Activated T-helper 1 cell treated with Interleukin-2 at 50 U/mL for 16 hours (primary cell): ENCODE measurements around the gene COL8A1.

Experiments used
- DNase-seq: peaks from one replicate; pipeline ENCODE4 v3.0.0-alpha.2; 2020; ENCODE audit warnings: low read depth

Gene COL8A1

GRCh38 chr3:99761415-99762165, 123.2 kb downstream of the COL8A1 start:
- no peak for DNase-seq

- no peak for DNase-seq
Observed at GRCh38 chr3:99762901-99763300, 124.5 kb downstream of the COL8A1 start.

GRCh38 chr3:99764377-99764776, 126.0 kb downstream of the COL8A1 start:
- no peak for DNase-seq

GRCh38 chr3:99765042-99765942, 126.9 kb downstream of the COL8A1 start:
- no peak for DNase-seq

GRCh38 chr3:99767291-99767690, 128.9 kb downstream of the COL8A1 start:
- DNase-seq, result no peak

- DNase-seq, result no peak
Observed at GRCh38 chr3:99768126-99768525, 129.7 kb downstream of the COL8A1 start.

GRCh38 chr3:99768808-99769501, 130.6 kb downstream of the COL8A1 start:
- no peak for DNase-seq

- no peak for DNase-seq
Observed at GRCh38 chr3:99772171-99772570, 133.8 kb downstream of the COL8A1 start.

- no peak for DNase-seq
Observed at GRCh38 chr3:99772671-99773070, 134.3 kb downstream of the COL8A1 start.

GRCh38 chr3:99774467-99774866, 136.1 kb downstream of the COL8A1 start:
- no peak for DNase-seq

- no peak for DNase-seq
Observed at GRCh38 chr3:99776516-99777209, 138.3 kb downstream of the COL8A1 start.

- DNase-seq, result no peak
Observed at GRCh38 chr3:99777210-99777549, 138.8 kb downstream of the COL8A1 start.

- no peak for DNase-seq
Observed at GRCh38 chr3:99777708-99778107, 139.3 kb downstream of the COL8A1 start.

GRCh38 chr3:99780749-99781148, 142.4 kb downstream of the COL8A1 start:
- DNase-seq, result no peak

GRCh38 chr3:99781761-99782160, 143.4 kb downstream of the COL8A1 start:
- DNase-seq, result no peak

- no peak for DNase-seq
Observed at GRCh38 chr3:99783011-99783573, 144.7 kb downstream of the COL8A1 start.

- DNase-seq, result no peak
Observed at GRCh38 chr3:99789011-99789721, 150.8 kb downstream of the COL8A1 start.

GRCh38 chr3:99794485-99794884, 156.1 kb downstream of the COL8A1 start:
- DNase-seq, result no peak

GRCh38 chr3:99795573-99795972, 157.2 kb downstream of the COL8A1 start:
- no peak for DNase-seq

GRCh38 chr3:99799422-99799821, 161.0 kb downstream of the COL8A1 start:
- no peak for DNase-seq

- no peak for DNase-seq
Observed at GRCh38 chr3:99803297-99803696, 164.9 kb downstream of the COL8A1 start.
